GM12872 (cell line): ENCODE measurements around the gene ECHS1.

ENCODE experiments used
- TF ChIP-seq, protein P1 (sequence below): IDR thresholded peaks from 3 replicates; pipeline ENCODE4 v1.5.1; 2011; ENCODE audit warnings: low read depth, mild to moderate bottlenecking, low read length, moderate library complexity; ENCODE audit not compliant: insufficient read depth

Gene ECHS1

DNA sequence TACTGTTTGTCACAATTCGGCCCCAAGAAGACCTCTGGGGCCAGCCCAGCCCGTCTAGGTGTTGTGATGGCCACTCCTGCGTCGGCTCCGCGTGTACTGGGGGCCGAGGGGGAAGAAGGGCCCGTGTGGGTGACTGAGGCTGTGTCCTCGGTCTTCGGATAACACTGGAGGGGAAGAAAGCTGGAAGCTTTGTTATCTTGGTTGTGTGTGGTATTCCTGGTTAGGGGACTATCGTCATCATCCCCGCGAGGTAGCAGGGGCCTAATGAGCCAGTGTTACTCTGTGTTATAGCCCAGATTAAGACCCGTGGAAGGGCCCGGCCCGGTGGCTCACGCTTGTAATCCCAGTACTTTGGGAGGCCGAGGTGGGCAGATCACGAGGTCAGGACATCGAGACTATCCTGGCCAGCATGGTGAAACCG lies 21.7 kb upstream of the ECHS1 start:
- TF ChIP-seq, protein P1, sequence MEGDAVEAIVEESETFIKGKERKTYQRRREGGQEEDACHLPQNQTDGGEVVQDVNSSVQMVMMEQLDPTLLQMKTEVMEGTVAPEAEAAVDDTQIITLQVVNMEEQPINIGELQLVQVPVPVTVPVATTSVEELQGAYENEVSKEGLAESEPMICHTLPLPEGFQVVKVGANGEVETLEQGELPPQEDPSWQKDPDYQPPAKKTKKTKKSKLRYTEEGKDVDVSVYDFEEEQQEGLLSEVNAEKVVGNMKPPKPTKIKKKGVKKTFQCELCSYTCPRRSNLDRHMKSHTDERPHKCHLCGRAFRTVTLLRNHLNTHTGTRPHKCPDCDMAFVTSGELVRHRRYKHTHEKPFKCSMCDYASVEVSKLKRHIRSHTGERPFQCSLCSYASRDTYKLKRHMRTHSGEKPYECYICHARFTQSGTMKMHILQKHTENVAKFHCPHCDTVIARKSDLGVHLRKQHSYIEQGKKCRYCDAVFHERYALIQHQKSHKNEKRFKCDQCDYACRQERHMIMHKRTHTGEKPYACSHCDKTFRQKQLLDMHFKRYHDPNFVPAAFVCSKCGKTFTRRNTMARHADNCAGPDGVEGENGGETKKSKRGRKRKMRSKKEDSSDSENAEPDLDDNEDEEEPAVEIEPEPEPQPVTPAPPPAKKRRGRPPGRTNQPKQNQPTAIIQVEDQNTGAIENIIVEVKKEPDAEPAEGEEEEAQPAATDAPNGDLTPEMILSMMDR: no peak

DNA sequence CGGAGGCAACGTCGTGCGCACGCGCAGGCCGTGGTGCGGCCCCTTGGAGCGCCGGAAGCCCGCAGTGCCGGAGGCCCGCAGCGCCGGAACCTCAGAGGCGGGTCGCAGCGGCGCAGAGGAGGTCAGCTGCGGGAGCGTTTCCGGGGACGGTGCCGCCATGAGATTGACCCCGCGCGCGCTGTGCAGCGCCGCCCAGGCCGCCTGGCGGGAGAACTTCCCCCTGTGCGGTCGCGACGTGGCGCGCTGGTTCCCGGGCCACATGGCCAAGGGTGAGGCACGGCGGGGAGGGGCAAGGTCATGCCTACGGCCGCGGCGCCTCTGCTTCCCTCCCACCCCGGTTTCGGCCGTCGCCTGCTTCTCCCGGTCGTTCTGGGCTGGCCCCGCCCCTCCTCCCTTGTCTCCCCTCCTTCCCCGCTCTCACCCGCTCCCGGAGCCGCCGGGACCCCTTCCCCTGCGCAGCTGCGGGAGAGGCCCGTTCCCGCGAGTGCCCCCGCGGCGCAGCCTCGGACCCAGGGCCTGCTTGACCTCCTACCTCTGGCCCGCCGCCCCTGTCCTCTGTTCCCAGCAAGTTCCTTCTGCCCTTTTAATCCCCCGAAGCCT lies 21.0 kb upstream of the ECHS1 start, which contains the start of gene MTG1:
MTG1 (plus strand) TSS at position 94 of the 600 bp plus-strand sequence; CDS start at position 158, 64 bp downstream.
- TF ChIP-seq, protein P1: peak; percentile 23; the same call in 1 of the 3 replicates

DNA sequence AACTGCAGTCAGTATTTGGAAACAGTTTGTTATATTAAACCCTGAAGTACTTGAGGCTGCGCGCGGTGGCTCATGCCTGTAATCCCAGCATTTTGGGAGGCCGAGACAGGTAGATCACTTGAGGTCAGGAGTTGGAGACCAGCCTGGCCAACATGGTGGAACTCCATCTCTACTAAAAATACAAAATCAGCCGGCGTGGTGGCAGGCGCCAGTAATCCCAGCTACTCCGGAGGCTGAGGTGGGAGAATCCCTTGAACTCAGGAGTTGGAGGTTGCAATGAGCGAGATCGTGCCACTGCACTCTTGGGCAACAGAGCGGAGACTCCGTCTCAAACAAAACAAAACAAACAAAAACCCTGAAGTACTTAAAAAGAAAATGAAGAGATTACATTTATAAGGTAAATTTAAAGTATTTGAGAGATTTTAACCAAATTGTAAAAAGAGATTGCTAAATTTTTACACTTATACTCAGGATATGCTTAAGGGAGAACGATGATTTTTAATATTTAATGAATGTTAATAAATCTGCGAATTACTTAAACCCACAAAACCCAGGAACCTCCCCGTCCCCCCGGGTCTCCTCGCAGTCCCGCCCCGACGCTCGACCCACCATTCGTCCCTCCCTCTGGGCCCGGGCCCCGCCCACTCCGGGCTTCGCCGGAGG lies 20.4 kb upstream of the ECHS1 start:
- TF ChIP-seq, protein P1: no peak

DNA sequence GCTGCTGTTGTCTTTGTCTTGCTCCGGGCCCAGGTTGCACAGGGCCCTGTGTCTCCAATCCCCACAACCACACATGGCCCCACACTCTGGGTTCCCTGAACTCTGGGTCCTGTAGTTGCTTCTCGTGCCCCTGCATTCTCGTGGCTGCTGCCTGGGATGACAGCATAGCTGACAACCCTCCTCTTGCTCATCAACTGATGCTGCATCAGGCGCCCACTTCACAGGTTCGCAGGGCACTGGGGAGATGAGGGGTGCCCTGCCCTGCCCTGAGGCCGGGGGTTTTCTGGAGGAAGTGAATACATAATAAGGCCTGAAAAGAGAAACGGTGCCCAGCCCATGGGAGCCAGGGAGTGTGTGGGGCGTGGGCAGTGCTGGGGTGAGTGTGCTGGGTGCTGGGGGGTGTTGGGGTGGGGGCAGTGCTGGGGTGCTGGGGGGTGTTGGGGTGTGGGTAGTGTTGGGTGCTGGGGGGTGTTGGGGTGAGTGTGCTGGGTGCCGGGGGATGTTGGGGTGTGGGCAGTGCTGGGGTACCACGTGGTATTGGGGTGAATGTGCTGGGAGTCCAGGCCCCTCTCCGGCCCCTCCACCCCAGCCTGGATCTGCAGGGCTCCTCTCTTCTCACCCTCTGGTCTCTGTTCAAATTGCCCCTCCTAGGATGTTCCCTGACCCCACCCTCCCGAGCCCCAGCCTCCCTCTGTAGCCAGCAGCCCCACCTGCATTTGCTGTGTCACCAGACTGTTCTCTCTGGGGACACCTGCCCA lies 18.8 kb upstream of the ECHS1 start:
- TF ChIP-seq, protein P1: no peak

DNA sequence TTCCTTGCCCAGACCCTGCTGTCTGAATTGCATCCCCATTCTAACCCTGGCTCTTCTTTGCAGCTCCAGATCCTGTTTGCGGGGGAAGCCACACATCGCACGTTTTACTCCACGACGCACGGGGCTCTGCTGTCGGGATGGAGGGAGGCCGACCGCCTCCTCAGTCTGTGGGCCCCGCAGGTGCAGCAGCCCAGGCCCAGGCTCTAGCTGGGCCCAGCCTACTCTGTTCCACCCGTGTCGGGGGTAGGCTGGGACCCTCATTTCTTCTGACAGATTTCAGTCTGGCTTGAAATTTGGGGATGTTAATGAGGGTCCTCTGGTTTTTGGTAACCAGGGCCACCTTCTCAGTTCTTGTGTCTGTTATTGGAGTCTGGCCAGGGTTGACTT lies 18.1 kb upstream of the ECHS1 start:
- TF ChIP-seq, protein P1: no peak

DNA sequence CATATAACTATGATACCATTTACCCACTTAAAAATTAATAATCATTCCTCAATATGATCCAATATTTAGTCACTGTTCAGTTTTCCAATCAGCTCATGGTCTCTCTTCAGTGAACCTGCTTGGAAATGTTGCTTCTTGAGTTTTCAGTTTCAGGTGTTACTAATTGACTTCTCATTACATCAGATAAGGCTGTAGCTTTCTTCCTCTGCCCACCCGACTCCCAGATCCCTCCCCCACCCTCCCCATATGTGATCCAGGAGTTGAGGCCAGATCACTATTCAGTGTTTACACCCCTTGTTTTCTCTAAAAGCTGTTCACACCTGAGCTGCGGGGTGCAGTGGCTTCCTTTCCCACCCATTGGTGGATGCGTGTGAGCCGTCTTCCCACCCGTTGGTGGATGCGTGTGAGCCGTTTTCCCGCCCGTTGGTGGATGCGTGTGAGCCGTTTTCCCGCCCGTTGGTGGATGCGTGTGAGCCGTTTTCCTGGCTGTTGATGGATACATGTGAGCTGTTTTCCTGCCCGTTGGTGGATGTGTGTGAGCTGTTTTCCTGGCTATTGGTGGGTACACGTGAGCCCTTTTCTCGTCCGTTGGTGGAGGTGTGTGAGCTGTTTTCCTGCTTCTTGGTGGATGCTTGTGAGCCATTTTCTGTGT lies 17.6 kb upstream of the ECHS1 start:
- TF ChIP-seq, protein P1: no peak
